HuH-7.5 (cell line): ENCODE data around the gene TNFRSF4.

Source experiments
- DNase-seq: peaks from one replicate; pipeline ENCODE4 v3.0.0; 2011; ENCODE audit warnings: low spot score

TNFRSF4 gene

DNA sequence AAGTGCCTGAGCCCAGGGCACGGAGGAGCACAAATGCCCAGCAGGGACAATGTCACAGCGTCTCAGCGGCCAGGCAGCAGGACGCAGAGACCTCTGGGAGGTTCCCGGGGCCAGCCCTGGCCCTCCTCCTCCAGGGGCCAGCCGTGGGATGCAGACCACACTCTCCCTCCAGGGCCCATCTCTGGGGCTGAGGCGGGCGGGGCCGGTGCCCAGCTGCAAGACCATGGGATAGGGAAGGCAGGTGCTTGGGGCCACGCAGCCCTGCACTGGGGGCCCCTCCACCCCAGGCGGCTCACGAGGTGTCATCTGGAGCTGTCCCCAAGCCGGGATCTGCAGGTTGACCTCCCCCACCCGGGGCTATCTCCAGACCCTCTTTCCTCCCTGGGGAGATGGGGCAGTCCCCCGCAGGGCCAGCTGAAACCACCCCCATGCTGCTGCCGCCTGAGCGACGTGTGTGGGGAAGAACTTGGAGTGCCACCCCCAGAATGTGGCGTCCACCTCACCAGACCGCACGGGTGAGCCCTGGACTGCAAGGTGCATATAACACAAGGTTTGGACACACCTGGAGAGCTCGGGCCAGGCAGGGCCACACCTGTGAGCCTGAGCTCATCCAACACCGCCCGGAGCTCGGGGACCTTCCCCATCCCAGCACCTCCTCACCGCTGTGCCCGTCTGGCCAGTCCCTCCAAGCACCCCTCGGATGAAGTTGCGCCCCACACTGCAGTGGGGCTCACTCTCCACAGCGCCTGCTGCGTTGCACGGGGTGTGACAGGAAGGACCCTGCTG, 44.3 kb downstream of the TNFRSF4 start:
- DNase-seq = no peak

DNA sequence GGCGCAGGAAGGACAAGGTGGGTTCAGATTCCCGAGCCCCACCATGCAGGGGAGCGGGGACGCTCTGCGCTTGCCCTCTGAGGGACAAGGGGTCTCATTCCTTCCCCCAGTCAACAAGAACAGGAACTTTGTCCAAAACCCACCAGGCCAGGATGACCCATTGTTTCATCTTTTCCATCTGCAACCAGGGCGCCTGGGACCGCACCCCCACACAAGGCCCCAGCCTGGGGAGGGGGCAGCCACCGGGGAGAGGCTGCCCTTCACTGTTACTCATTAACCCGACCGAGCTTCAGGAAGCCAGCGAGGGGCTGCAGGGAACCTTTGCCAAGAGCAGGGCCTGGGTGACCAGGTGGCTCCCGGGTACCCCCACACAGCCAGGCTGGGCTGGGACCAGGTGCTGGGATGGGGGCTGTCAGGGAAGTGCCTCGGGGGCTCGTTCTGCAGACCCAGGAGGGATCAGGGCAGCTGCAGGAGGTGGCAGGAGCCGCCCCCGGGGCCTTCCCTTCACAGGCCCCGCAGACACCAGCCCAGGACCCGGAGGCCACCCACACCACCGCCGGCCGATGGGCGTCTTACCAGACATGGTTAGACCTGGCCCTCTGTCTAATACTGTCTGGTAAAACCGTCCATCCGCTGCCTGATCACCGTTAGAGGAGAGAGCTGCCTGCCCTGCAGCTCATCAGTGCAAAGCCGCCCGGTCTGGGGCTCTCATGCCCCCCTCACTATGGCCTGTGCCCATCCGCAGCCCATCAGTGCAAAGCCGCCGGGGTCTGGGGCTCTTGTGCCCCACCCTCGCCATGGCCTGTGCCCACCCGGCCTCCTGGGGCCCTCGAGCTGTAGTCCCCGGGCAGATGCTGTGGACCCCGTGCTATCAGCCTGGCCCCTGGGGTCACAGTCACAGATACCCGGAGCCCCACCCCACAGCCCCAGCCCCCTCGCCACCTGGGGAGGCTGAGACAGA, 45.2 kb downstream of the TNFRSF4 start:
- no peak for DNase-seq

DNA sequence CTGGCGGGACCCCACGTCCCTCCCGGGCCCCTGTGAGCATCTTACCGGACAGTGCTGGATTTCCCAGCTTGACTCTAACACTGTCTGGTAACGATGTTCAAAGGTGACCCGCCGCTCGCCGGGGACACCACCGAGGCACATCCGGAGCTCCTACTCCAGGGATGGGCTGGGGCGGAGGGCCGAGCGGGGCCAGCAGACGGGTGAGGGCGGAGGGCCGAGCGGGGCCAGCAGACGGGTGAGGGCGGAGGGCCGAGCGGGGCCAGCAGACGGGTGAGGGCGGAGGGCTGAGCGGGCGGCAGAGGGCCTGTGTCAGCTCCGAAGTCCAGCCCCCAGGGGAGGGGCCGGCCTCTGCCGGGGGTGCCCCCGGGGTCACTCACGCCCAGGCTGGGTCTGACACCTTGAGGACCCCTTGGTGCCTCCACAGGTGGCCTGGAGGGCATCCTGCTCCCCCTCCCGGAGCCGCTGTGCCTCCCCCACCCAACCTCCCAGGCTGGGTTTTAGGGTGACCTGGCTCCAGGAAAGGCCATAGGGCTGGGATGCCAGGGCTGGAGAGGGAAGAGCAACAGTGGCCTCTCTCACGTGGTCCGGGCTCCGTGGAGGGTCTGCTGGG, 46.0 kb downstream of the TNFRSF4 start:
- no peak for DNase-seq

DNA sequence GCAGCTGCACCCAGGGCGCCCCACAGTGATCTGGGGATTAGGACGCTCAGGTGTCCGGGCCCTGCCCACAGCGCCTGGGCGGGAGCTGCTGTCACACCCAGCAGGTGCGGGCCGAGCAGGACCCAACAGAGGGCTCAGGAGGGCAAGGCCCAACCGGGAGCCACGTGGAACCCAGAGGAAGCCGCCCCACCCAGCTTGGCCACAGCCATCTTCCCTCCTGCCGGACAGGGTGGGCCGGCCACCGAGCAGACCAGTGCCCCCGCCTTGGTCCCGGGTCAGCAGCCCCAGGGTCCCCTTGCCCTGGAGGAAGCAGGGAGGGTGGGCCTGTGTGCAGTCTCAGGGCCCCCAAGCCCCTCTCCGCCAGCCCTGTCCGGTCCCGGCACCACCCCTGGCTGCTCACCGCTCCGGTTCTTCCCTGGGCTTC, 46.5 kb downstream of the TNFRSF4 start:
- DNase-seq = no peak

DNA sequence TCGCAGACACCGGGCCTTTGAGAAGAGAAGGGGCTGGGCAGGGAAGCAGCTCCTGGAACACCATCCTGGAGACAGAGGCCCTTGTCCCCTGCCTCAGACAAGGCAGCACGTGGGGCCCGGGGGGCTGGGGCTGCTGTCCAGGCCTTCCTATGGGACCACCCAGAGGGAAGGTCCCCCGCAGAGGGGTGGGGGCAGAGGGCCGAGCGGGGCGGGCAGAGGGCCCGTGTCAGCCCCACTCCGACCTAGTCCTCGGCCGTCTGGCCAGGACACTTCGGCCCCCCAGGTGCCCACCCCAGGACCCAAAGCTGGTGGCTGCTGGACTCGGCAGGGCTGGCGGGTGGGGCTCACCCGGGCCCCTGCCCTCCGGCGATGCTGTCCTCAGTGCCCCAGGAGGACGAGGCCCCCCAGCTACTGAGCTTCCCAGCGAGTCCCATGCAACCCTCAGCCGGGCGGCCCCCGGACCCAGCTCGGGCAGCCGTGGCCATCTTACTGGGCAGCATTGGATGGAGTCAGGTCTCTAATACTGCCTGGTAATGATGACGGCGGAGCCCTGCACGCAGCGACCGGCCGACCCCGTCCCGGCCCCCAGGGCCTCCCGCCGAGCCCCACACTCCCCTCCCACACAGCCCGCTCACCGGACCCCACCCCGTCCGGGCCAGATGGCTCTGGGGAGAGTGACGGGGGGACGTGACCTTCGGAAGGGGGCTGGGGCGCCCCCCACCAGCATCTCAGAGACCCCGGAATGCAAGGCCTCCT, 47.1 kb downstream of the TNFRSF4 start:
- DNase-seq = no peak

DNA sequence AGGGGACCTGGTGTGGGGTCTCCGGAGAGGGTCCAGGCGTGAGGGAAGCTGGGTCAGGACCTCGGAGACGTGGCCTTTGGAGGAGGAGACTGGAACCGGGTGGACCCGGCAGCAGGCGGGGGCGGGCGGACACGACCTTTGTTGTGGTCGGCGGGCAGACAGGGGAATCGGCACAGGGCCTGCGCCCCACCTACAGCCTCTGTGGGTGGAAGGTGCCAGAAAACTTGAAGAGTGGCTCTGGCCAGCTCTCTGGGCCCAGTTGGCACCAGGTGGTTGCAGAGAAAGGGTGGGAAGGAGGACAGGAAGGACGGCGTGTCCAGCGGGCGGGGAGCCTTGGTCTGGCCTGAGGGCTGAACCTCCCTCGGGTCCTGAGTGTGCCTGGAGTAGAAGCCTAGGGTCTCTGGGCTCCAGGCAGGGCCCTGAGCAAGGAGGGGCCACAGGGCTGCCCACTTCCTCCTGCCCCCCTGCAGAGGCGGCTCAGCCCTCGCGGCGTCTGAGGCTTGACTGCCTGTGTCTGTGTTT, 48.0 kb downstream of the TNFRSF4 start:
- DNase-seq = no peak

DNA sequence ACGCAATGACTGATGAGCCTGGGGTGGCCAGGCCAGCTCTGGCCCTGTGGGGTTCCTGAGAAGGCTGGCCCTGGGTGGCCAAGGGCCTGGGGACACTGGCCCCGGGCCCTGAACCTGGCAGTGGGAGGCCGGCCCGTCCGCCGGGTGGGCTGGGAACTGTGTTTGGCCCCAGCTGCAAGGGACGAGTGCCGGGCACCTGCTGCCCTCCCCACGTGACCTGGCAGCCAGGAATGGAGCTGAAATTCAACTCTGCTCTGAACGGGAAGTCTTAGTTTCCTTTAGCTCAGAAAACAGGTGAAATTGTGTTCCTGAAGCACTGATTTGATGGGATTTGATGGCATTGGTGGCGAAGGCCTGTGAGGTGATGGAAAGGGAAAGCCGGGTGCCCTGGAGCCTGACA, 48.5 kb downstream of the TNFRSF4 start:
- DNase-seq = no peak

DNA sequence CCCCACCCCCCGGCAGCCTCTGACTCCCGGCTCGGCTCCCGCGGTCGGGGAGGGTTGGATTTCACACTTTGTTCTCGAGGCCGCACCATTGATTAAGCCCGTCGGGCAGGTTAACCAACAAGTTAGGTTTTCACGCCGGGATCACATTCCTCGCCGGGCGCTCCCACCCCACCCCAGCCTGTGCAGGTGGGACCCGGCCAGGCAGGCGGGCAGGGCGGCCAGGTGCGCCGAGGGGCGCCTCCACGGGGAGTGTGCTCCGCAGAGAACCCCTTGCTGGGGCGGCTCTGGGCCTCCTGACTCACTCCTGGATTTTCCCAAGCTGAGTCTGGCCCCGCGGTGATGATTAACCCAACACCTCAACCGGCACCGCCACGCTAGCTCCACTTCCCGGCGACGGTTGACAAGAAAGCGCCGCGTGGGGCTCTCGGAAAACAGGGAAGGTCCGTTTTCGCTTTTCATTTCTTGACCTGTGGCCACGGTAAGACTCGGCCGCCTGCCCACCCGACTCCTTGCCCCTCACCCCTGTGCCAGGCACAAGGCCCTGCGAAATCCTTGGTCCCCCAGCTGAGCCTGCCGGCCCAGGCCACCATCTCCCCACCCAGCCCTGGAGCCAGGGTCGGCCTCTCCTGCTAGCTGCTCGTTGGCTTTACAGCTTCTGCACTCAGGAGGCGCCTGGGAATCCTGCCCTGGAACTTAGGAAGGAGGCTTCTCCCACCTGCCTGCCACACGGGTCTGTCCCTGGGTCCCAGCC, 49.1 kb downstream of the TNFRSF4 start:
- peak; percentile 74 for DNase-seq

DNA sequence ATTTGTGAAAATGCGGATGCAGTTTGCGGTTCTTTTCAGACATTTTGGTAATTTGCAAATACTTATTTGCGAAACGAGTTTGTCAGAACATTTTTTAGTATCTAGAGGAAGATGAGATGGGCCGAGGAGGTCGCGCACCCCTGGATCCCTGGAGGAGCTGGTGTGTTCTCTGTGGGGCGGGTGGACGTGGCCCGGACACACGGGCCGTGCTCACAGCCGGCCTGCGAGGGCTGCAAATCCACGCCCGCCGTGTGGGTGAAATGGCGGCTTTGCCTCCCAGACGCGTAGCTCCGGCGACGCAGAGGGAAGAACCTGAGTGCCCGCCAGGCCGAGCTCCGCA, 49.6 kb downstream of the TNFRSF4 start:
- no peak for DNase-seq

DNA sequence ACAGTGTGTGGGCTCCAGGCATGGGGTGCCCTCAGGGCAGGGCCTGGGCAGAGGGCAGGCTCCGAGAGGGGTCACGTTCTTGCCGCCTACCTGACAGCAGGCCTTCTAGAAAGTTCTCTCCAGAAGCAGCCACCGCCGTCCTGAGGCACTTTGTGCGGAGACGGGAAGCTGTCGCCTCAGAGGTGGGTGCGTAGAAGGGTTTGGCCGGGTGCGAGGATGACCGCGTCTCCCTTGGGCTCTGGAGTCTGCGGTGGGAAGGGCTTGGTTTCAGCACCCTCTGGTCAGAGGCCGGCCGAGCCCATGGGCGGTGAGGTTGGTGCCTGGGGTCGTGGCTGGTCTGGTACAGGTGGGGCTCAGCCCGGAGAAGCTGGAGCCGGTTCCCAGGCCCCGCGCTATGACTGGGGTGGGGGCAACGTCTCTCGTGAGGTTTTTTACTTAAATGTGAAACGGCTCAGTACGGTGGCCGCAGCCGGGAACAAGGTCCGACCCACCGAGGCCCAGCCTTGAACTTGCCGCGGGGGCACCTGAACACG, 50.3 kb downstream of the TNFRSF4 start:
- no peak for DNase-seq

DNA sequence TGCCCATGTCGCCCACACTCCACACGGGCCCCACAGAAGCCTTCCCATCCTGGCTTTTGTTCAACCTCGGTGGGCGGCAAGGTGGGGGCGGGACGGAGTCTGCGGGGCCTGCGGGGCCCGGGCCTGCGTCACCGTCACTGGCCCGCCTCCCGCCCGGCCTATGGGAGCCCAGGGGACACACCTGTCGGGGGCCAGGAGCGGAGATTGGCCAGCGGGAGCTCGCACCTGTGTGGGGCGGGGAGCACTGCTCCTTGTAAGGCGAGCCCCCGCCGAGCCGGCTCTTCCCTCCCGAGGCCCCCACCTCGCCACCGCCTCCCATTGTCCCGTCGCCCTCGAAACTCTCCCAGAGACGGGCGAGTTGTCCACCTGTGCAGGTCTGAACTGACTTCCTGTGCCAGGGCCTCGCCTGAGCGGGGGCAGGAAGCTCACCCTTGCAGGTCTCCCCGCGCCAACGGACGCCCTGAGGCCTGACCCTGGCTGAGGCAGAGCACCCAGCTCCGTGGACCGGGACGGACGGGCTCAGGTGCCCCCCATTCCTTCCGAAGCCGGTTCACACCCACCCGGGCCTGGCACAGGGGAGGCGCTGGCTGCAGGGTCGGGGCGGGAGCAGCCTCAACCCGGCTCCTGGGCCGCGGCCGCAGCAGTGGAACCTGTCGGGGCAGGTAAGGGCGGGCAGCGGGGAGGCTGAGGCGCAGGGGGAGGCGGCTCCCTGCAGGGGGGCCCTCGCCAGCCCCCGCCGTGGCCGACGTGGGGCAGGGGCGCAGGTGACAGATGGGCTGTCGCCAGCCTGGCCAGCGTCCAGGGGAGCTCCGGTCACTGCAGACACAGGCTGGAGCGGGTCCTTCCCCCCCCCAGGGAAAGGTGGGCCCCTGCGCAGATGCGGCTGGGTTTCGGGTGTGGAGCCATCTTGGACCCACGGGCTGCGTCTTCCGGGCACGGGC, 51.1 kb downstream of the TNFRSF4 start:
- no peak for DNase-seq

DNA sequence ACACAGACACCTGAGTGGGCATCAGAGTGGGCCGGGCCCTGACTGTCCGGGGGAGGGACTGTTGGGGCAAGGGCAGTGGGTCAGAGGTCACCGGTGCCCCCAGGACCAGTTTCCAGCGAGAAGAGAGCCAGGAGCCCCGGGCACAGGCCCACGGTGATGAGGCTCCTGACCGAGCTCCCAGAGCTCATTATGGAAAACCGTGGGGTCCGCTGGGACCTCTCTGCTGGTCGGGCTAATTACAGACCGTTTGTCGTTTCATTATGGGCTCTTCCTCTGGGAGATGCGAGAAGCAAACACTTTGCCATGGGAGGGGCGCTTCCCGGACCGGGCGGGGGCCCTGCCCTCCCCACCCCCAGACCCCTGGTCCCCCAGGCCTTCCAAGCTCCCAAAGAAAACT, 52.3 kb downstream of the TNFRSF4 start:
- no peak for DNase-seq
